OCI-LY7 (cell line): Measurements from ENCODE around the gene PAXX.

Experiments used
- CTCF ChIP-seq: fragments of 200-600 bp; sonication (generic); conservative IDR thresholded peaks from 2 replicates; pipeline ENCODE4 v1.5.1; 2014; ENCODE audit warnings: mild to moderate bottlenecking, antibody characterized with exemption, low read length, moderate library complexity, mixed read lengths
- EZH2phosphoT487 ChIP-seq: fragments of 200-600 bp; sonication (generic); IDR thresholded peaks from 2 replicates; pipeline ENCODE4 v1.6.1; 2018; ENCODE audit warnings: low read depth, borderline replicate concordance, mild to moderate bottlenecking, mixed run types, antibody characterized with exemption, low read length, moderate library complexity, mixed read lengths

GRCh38 chr9:136961279-136962065, 30.8 kb upstream of the PAXX start:
- TF ChIP-seq EZH2phosphoT487 = no peak
- TF ChIP-seq CTCF = no peak
